Omental fat pad (tissue), 4 donors: Measurements from ENCODE around the gene NOLC1. TPM values are rescaled to one million over a fixed set of nuclear protein-coding genes. Genes with fewer than 3 reads are reported as not detected.

ENCODE experiments used
- ATAC-seq: fragments of 150-250 bp; one replicate; pipeline ENCODE4 v1.9.1; 2016; ENCODE audit warnings: mild to moderate bottlenecking, moderate library complexity; ENCODE audit not compliant: low FRiP score
- DNase-seq: peaks from one replicate; pipeline ENCODE4 v3.0.0-alpha.2; 2019; ENCODE audit warnings: low spot score
- total RNA-seq, 4 donors: library from RNA; depleted of rRNA; stranded (reverse); fragments of >200 nt; gene quantifications; one replicate each; pipeline ENCODE4 v1.1.0, GENCODE V29; 2016
- TF ChIP-seq, protein P1 (sequence below), 3 donors: fragments of 450-650 bp; IDR thresholded peaks; one replicate each; pipeline ENCODE4 v1.5.1; 2016 to 2017; ENCODE audit warnings: antibody characterized with exemption in 3 of 3, mild to moderate bottlenecking in 3 of 3, moderate library complexity in 2 of 3

NOLC1 gene
- total RNA-seq, 4 donors from 2014 or later, result 35.3 to 229 (median 81.7) TPM

- no peak for DNase-seq
- ATAC-seq, result no peak
- TF ChIP-seq, protein P1, sequence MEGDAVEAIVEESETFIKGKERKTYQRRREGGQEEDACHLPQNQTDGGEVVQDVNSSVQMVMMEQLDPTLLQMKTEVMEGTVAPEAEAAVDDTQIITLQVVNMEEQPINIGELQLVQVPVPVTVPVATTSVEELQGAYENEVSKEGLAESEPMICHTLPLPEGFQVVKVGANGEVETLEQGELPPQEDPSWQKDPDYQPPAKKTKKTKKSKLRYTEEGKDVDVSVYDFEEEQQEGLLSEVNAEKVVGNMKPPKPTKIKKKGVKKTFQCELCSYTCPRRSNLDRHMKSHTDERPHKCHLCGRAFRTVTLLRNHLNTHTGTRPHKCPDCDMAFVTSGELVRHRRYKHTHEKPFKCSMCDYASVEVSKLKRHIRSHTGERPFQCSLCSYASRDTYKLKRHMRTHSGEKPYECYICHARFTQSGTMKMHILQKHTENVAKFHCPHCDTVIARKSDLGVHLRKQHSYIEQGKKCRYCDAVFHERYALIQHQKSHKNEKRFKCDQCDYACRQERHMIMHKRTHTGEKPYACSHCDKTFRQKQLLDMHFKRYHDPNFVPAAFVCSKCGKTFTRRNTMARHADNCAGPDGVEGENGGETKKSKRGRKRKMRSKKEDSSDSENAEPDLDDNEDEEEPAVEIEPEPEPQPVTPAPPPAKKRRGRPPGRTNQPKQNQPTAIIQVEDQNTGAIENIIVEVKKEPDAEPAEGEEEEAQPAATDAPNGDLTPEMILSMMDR (IDR thresholded peaks at IDR 0.05), result no peak
Observed at GRCh38 chr10:102195296-102195870, 43.2 kb downstream of the NOLC1 start.

- ATAC-seq (no peak), DNase-seq (no peak)
- TF ChIP-seq, protein P1 (IDR thresholded peaks at IDR 0.05), result no peak
Observed at GRCh38 chr10:102196893-102197292, 44.7 kb downstream of the NOLC1 start.

- TF ChIP-seq, protein P1 (IDR thresholded peaks at IDR 0.05), result no peak
- ATAC-seq, result no peak
- DNase-seq, result no peak
Observed at GRCh38 chr10:102198027-102198426, 45.8 kb downstream of the NOLC1 start.

DNA sequence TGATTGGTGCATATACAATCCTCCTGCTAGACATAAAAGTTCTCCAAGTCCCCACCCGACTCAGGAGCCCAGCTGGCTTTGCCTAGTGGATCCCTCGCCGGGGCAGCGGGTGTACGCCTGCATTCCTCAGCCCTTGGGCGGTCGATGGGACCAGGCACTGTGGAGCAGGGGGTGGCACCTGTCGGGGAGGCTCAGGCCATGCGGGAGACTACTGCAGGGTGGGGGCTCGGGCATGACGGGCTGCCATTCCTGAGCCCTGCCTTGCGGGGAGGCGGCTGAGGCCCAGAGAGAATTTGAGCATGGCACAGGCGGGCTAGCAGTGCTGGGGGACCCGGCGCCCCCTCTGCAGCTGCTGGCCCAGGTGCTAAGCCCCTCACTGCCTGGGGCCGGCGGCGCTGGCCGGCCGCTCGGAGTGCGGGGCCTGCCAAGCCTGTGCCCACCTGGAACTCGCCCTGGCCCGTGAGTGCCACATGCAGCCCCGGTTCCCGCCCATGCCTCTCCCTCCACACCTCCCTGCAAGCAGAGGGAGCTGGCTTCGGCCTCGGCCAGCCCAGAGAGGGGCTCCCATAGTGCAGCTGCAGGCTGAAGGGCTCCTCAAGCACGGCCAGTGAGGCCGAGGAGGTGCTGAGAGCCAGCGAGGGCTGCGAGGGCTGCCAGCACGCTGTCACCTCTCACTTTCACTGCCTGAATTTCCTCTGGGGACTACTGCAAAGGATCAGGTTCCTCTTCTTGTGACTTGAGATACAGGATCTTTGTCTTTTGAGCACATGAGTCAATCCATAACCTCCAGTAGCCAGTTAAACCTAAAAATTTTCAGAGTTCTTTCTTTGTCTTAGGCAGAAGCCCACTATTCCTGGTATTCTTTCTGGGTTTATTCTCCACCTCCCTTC lies 48.8 kb downstream of the NOLC1 start:
- TF ChIP-seq, protein P1 (IDR thresholded peaks at IDR 0.05), result no peak
- ATAC-seq (no peak), DNase-seq (no peak)

GRCh38 chr10:102202386-102202785 lies 50.2 kb downstream of the NOLC1 start:
- TF ChIP-seq, protein P1 (IDR thresholded peaks at IDR 0.05), result no peak
- ATAC-seq (no peak), DNase-seq (no peak)

GRCh38 chr10:102208311-102209035 lies 56.3 kb downstream of the NOLC1 start:
- TF ChIP-seq, protein P1 (IDR thresholded peaks at IDR 0.05), result no peak
- ATAC-seq, result no peak
- no peak for DNase-seq
